TTC549 (cell line): ENCODE results near the gene ZNF654.
"Not testable (repeated sequence)": the region's sequence is repeated elsewhere in the genome, so short reads cannot be mapped to it uniquely, and the experiment has no call there.

Experiments used
- FAIRE-seq: peaks from 2 replicates; lab custom pipeline; 2012; peaks lifted over from hg19 to GRCh38; lab: Jason Lieb, UNC

The ZNF654 gene

DNA sequence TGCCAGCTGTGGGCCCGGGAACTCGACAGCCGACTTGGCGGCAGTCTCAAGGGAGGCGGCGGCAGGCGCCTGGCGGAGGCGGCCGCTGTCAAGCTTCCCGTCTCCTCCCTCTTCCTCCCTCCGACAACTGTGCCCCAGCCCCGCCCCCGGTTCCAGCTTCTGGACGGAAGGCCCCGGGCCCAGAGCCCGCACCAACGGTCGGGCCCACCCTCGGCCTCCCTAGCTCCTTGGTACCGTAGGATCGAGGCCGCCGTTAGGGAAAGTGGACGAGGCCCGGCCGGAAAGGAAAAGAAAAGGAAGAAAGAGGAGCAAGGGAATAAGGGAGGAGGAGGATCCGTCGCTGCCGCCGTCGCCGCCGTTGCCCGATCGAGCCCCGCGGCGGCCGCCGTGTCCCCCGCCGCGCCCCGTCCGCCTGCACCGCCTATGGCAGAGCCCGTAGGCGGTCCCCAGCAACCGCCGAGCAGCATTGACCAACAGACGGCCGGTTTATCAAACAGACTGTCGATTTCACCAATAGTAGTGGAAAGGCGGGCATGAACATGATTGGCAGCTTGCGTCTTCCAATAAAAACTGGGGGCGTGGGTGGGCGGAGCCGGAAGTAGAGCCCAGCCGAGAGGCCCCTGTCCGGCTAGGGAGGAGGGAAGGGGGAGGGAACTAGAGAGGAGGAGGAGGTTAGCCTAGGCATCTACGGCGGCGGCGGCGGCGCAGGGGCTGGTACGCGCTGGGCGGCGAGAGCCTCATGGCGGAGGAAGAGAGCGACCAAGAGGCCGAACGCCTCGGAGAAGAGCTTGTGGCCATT, at the start of gene ZNF654, which contains the start of gene CGGBP1:
ZNF654 (plus strand) TSS at position 675 of the 799 bp plus-strand sequence; CDS start at position 740, 65 bp downstream.
CGGBP1 (minus strand) TSS at position 425 of the 799 bp plus-strand sequence. CDS start 3,029 bp downstream, outside the sequence.
- peak; percentile 84 for FAIRE-seq

DNA sequence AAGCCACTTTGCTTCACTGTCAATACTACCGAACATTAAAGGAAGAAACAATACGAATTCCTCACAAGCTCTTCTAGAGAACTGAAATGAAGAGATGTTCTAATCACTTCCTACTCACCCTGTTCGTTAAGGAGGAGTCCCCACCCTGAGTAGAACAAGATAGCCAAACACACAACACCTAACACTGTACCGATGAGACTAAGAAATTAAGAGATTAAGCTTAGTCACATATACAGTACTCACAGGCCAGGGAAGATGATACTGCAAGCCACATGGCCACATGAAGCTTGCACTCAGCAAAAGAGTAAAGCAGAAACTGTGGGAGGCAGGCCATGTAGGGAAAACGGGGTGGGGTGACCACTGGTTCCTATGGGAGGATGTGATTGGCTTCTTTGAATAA, 48.2 kb upstream of the ZNF654 start:
- FAIRE-seq, result no peak

DNA sequence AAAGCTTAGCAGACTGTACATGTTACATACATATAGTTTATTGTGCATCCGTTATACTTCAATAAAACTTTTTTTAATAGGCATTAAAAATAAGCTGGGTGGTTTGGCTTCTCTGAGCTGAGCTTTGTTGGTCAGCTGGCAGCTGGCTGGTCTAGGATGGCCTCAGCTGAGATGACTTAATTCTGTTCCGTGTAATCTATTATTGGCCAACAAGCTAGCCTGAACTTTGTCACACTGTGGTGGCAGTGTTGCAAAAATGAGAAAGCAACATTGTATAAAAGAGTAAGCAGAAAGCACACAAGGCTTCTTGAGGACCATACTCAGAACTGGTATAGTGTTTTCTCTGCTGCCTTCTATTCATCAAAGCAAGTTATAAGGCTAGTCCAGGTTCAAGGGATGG, 45.5 kb upstream of the ZNF654 start:
- no peak for FAIRE-seq

DNA sequence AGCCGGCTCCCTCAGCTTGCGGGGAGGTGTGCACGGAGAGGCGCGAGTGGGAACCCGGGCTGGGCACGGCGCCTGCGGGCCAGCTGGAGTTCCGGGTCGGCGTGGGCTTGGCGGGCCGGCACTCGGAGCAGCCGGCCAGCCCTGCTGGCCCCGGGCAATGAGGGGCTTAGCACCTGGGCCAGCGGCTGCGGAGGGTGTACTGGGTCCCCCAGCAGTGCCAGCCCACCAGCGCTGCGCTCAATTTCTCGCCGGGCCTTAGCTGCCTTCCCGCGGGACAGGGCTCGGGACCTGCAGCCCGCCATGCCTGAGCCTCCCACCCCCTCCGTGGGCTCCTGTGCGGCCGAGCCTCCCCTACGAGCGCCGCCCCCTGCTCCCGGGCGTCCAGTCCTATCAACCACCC, 43.4 kb upstream of the ZNF654 start:
- not testable (repeated sequence) for FAIRE-seq

DNA sequence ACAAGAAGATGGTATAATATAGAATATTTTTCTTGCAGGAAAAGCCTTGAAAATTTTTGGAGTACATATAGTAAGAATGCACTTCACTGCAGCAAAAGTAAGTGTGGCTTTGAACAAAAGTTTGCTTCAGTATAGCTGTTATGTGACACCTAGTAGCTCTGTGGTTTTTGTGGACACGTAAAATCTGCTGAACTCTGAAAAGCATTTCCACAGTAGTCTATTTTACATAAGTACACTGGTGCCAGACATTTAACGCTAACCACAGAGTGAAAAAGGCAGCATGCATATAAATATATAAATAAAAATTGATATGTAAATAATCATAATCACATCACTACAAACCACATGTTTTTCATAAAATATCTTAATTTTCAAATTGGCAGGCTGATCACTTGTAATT, 40.0 kb upstream of the ZNF654 start:
- FAIRE-seq, result no peak

DNA sequence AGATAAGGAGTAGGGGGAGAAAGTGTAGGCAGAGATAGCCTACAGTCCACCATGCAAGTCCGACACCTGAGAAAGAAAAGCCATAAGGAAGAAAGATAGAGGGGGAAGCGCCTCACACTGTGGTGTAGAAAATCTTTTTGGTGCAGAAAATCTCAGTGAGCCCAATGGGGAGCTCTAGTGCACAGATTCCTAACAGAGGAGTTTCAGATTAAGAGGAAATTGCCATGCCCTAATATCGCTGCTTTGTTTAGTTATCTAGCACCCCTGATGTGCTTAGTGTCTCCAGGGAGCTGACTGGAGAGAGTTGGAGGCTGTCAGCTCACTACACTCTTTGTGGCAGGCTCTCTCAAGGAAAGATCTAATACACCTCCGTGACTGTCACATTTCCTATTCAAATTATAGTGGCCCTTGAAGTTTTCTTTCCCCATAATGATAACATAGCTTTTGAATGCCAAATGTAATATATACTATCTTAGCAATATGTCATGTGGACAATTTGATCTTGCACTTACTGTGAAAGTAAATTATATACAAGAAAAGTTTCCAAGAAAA, 34.0 kb upstream of the ZNF654 start:
- no peak for FAIRE-seq

DNA sequence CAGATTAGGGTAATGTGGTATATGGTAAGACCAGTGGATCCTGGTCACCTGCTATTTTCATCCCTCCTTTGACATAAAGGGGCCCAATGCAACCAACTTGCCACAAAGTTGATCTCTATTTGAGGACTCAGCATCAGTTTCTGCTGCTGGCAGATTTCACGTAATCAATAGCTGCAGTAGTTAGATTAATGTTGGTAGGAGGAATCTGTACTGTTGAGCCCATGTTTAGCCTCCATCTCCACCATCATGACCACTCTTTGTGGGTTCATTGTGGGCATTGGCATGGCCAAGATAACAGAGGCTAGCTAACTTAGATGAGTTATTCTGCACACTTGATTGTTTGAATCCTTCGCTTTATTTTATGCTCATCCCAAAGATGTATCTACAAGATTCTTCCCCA, 30.2 kb upstream of the ZNF654 start:
- FAIRE-seq, result no peak

DNA sequence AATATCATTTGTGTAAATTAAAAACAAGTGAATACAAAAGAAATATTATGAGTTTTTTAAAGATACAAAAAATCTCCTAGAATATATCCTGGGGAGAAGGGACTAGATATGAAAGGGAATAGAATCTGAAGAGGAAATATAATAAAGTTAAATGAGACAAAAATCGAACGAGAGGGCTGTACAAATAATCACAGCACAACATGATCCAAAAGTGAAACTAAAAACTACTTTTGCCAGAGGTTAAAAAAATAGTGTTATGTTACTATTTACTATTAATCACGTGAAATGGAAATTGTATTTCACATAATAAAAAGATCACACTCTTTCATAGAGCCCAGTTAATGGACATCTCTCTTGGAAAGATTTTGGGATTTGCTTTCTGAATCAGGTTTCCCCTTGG, 28.8 kb upstream of the ZNF654 start:
- no peak for FAIRE-seq

DNA sequence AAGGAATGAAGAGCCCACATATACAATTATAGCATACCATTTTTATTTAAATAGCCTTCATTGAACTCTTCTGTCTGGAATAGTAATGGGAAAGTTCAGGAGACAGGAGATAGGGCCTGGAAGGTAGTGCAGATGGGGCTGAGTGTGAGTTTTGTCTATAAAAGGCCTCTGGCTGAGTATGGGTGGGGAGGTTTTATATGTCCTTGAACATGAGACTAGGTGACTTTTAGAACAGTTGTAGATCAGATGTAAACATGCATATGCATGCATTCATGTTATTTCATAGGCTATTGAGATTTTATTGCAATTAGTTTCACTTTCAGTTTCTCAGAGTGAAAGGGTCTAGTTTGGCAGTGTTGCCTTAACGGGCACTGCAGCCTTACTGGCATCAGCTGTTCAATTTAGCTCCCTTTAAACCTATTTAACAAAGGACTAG, 27.4 kb upstream of the ZNF654 start:
- no peak for FAIRE-seq

DNA sequence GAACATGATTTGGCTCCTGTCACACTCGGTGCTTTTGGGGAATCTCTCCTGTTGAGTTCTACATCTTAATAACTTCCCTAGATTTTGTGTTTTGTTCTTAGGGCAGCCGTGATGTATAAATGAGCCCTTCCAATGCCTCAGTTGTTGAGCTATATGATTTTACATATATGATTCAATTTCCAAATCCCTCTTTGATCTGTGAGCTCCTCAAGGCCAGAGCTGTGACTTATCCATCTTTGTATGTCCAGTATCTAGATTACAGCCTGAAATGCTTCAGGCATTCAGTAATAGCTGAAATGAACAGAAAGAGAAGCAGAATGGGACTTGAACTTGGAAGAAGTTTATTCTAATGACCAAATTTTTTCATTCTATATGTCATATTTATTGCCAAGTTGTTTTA, 26.8 kb upstream of the ZNF654 start:
- FAIRE-seq, result no peak

DNA sequence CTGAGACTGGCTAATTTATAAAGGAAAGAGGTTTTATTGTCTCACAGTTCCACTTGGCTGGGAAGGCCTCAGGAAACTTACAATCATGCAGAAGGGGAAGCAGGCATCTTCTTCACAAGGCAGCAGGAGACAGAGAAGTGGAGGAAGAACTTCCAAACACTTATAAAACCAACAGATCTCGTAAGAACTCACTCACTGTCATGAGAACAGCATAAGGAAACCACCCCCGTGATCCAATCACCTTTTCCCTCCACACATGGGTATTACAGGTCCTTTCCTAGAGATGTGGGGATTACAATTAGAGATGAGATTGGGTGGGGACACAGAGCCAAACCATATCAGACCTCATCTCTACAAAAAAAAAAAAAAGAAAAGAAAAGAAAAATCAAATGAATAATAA, 26.0 kb upstream of the ZNF654 start:
- no peak for FAIRE-seq

DNA sequence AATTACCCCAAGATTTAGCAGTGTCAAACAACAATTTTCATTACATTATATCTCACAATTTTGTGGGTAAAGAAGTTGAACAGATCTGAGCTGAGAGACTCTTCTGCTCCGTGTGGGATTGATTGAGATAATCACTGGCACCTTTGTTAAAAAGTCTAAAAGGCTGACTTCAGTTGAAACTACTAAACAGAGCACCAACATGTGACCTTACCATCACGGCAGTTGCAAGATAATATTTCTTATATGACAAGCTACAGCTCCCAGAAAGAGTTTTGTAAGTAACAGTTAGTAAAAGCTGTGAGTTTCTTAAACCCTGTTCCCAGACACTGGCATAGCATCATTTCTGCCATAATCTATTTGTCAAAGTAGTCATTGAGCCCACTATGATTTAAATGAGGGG, 25.2 kb upstream of the ZNF654 start:
- FAIRE-seq, result no peak

DNA sequence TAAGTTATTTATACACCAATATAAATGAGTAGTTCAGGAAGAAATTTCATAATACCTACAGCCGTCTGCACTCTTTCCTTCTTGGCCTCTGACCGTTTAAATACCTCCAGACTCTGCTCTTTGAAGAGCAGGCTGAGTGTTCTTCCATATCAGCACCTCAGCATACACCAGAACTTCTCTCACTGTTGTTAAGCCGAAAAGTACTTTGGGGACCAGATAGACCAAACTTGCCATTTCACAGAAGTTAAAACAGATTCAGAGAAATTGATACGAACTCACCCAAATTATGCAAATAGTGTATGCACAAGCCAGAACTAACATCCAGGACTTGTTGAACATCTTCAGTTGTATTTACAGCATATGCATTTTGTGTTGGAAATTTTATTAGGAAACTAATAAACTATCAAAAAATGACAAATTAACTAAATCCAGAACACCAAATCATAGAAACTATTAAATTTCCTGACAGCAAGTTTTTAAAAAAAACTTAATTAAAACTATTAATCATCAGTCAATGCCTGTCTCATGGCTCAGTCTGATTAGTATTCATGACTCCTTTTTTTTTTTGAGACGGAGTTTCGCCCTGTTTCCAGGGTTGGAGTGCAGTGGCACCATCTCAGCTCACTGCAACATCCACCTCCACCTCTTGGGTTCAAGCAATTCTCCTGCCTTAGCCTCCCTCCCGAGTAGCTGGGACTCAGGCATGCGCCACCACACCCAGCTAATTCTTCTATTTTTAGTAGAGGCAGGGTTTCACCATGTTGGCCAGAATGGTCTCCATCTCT, 24.4 kb upstream of the ZNF654 start:
- no peak for FAIRE-seq

DNA sequence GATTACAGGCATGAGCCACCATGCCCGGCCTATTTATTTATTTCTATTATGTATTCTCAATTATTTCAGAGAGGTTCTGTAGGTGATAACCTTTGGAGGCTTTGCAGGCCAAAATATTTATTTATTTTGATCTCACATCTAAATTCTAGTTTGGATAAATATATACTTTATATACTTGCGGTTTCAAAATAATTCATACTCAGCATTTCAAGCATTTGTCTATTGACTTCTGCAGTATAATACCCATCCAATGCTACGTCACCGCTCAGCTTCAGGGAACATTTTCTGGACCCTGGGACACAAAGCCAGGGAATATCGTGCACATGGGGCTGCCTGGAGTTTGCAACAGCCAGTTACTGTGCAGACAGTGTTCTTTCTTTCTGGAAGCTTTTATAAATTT, 22.8 kb upstream of the ZNF654 start:
- no peak for FAIRE-seq

DNA sequence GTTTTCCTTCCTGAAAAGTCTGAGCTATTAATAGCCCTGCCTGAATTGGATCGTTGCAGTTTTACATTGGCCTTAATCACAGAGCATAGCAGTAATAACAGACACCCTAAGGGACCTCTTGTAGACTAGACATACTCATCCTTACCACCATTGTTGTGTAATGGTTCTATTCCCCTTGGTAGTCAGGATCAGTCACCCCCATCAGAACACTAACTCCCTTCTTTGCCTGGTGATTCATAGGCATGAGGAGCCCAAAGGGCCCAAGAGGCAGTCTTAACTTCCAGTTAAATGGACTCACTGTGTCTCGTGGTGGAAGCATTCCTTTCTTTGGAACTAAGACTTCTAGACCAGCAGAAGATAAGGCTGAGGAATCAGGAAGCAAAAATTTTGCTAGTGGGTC, 20.5 kb upstream of the ZNF654 start:
- no peak for FAIRE-seq

DNA sequence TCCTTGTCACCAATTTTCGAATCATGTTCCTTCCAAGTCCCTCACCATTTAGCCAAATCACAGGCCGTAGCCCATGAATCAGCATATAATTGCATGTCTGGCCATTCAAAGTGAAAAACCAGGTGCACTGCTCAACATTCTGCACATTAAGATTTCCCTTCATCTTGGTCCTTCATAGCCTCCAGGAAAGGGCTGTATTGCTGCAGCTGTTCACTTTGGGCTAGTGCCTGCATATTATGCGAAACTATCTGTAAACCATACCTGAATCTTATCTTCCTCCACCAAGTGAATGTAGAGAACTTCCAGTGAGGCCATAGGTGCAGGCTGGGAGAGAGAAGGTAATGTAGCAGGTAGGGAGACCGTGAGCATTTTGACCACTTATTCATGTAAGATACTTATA, 18.5 kb upstream of the ZNF654 start:
- FAIRE-seq, result no peak

DNA sequence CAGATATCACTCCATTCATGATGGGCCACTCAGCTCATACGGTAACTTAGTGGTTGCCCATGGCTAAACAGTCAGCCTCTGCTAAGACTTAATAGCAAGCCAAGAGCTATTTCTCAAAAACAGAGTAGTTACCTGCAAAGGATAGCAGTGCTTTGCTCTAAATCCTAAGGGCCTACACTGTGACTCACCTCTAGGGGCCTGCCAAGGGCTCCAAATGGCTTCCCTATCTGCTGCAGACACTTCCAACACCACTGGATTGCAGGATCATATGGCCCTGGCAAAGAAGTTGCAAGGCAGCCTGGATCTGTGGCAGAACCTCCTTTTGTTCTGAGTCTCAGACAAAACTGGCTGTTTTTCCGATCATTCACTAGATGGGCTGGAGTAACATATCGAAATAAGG, 18.1 kb upstream of the ZNF654 start:
- no peak for FAIRE-seq

DNA sequence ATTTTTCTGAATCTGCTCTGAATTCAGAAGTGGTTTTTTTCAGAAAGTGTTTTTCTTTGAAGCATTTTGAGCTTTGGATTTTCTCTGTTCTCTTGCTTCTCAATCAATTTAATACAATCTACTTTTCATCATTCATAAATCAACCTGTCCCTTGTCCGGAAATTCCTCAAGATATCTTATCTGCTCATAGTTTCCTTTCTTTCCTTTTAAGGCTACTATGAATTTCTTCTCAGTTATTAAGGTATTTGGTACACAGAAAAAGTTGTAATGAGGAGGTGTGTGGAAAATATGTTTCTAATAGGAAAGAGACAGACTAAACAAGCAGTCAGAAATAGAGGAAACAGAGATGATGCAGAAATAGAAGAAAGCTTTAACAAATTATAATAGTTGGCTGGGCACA, 14.6 kb upstream of the ZNF654 start:
- no peak for FAIRE-seq

DNA sequence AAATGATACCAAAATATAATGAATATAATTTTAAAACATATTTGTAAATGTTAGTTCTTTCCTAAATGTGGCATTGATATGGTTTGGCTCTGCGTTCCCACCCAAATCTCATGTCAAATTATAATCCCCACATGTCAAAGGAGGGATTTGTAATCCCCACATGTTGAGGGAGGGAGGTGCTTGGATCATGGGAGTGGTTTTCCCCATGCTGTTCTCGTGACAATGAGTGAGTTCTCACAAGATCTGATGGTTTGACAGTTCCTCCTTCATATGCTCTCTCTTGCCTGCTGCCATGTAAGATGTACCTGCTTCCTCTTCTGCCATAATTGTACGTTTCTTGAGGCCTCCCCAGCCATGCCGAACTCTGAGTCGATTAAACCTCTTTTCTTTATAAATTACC, 12.3 kb upstream of the ZNF654 start:
- no peak for FAIRE-seq

DNA sequence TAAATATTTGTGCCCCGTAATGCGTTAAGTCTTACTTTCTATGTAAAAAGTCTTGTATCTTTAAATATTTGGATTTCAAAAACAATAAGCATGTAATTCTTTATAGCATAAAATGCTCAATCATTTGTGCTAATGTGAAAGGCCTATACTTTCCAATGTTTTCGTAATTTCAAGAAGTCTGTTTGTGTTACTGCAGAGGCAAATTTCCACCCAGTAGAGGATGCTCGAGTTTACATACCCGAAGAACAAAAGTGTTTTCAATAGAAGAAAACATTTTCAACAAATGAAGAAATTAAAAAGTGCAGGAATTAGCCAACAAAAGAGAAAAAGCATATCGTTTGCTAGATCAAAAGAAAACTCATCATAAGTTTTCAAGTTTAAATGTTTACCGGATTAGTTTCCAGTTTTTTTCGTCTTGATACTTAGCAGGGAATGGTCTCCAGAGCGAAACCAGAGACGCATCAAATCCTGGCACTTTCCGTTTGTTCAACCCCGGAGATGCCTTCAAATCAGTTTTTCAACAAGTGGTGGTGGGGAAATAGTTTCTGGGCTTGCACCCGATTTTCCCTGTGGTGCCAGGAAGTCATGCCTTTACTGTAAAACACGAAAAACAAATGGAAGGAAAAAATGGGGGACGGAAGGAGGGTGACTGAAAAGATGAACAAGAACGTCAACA, 1.3 kb upstream of the ZNF654 start:
- FAIRE-seq, result peak; percentile 33

DNA sequence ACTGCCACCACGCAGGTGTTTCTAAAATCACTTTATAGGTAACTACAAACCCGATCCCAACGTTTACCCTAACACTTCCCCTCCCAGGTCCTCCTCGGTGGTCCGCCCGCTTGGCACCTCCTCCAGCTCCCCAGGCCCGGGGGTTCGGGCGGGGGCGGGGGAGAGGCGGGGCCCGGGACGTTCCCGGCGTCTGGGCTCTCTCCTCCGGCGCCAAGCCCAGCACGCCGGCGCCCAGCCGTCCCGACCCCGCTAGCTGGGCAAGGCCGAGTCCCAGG, 812 bp upstream of the ZNF654 start:
- FAIRE-seq, result no peak

DNA sequence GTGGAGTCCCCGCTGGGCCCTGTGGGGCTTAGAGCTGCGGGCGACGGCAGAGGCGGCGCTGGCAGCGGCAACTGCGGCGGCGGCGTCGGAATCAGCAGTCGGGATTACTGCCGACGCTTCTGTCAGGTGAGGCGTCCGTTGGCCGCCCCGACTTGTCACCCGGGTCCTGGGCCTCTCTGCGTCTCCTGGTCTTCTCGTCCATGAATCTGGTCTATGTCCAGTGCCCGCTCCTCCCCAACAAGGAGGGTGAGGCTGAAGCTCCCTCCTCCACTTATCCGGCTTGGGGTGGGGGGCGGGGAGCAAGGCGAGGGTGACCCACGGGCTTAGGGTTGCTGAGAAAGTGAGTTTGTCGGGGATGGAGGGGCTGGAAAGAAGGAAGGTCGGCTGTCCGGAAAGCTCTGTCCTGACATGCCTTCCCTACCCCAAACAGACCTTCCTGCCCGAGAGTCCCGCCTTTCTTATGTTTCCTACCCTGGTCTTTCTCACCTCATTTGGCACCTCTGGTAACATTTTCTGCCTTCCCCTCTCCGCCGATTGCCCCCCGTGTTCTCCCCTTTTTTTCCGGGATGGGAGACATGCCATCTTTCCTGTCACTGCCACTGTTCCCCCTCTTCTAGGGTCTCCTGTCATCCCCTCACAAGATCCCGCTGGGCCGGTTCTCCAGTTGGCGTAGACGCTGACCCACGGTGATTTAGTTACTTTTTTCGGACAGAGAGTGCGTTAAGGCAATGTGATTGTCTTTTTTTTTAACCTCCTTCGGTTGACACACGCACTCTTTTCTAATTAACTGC, 520 bp downstream of the ZNF654 start:
- FAIRE-seq, result no peak
